Activated CD4-positive, alpha-beta T cell treated with anti-CD3 and anti-CD28 coated beads for 24 hours (primary cell): Measurements from ENCODE around the gene E2F8.

ENCODE experiments used
- DNase-seq, 2 donors: peaks; one replicate each; pipeline ENCODE4 v3.0.0-alpha.2; 2020; ENCODE audit warnings: low read depth in 2 of 2

The E2F8 gene

DNA sequence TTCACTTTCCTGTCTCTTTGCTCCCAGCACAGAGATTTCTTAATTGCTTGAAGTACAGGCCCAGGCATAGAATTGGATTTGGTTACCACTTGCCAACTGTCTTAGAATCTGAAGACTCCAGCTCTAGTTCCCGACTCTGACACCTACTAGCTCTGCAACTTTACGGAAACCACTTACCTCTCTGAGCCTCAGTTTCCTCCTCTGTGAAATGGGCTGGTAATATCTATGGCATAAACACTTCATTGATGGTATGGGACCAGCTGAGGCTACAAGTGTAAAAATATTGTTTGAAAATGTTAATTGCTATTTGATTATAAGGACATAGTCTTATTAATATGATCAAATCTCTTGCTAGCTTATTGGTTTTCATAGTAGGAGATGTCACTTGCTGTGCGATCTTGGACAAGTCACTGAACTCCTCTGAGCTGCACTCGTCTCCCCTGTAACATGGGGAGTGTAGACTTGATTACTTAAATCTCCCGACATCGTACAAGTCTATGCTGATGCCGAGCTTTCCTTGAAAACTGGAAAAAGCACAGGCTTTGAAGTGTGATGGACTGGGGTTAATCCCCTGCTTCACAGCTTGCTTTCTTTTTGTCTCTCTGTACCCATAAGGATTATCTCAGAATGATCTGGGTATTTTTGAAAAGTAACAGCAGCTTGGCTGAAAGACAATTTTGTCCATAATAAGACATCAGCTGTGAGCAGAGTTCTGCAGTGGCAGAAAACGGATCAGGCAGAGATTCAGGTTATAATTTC is 11.8 kb upstream of the E2F8 start:
- no peak for DNase-seq

GRCh38 chr11:19251577-19251976 is 10.8 kb upstream of the E2F8 start:
- DNase-seq, result no peak

DNA sequence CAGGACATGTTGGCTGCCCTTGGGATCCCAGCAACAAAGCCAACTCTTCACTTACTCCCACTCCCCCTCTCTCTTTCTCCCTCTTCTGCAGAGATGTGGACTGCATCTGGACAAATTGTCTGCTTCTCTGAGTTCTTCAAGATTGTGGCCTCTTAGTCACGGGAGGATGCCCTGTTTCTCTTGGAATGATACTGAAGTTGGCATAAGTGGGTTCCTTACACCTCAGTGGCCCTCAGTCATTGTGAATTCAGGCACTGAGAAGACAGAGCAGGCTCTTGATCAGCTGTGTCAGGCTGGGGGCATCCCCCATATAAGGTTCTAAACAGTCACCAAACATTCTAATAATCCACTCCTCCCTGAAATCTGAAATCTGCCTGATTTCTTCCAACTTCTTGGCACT is 6.1 kb upstream of the E2F8 start:
- no peak for DNase-seq

GRCh38 chr11:19245351-19245750 is 4.6 kb upstream of the E2F8 start:
- no peak for DNase-seq

GRCh38 chr11:19244621-19245020 is 3.9 kb upstream of the E2F8 start:
- no peak for DNase-seq

- no peak for DNase-seq
Measured at GRCh38 chr11:19244084-19244483, 3.3 kb upstream of the E2F8 start.

DNA sequence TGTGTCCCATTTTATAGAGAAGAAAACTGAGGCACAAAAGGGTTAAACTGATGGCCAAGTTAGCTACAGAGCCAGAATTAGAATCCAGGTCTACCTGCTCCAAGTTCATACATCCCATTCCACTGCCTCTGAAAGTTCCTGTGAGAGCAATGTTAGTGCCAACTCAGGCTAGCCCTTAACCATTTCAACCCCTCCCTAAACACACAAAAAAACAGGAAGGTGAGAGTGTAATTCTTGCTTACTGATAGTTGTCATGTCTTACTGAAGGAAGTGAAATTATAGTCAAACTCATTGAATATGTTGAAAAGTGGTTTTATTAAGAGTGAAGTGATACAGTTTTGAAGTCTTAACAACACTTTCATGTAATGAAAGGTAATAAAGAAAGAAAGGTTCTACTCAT is 2.9 kb upstream of the E2F8 start:
- DNase-seq, result no peak

DNA sequence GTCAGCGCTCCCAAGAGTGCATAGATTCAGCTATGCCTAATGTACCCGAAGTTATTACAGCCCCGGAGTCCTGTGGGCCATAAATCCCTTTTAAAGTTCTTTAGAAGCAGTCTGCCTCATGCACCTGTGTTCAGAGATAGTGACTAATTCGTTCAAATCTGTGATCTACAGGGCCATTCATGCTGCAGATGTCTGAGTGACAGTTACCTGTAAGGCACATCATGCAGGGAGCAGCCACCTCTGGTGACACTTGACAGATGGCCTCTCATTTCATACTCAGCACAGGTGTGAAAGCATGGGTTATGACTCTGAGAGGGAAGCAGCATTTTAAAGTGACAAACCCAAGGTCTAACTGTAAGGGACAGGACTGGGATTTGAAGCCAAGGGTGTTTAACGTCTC is 2.4 kb upstream of the E2F8 start:
- DNase-seq, result no peak

DNA sequence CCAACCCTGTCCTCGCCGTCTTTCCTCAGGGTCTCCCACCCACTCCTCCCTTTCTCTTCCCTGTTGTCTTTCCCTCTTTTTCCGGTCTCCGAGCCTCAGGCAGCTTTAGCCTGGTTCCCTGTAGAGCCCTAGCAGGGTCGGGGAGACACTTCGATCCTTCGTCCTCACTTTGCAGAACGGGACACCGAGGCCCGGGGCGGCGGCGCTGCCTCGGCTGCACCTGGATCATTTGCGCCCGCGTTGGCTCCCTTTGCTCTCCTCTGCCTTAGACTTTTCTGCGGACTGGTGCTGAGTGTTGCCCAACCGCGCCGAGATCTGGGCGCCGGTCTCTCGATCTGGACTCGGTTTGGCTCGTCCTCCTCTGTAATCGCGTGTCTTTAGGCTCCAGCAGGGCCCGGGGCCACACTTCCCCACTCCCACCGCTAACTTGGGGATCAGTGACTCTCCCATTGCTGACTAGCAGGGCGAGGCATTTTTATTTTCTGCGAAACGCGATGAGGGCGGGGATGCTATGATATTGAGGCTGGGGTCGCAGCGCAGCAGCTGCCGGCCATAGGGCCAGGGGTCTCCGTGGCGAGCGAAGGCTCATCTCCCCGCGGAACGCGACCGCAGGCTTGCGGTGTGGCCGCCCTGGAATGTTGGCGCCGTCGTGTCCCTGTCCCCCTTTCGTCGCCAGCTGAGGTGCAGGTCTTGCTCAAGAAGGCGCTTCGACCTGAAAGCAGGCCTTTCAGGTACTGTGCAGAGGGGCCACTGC is 1.6 kb upstream of the E2F8 start:
- no peak for DNase-seq

GRCh38 chr11:19241260-19242178 is 774 bp upstream of the E2F8 start:
- peak in 1 of 2 donors; percentile 43 for DNase-seq

DNA sequence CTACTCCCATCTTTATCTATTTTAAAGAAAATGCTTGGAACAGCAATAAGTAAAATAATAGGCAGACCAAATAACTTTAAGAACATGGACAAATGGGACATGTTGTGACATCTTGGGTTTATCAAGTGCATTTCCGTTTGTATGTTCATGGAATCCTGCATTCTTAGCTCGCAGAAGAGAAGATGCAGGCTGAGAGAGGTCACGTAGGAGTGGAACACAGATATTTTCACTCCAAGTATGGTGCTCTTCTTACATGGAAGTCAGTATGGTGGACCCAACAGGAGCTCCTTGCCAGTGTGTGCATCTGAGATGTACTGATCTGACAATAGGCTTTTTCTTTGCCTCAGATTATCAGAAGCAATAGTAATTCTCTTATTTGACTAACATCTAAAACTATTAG is 1.7 kb downstream of the E2F8 start:
- DNase-seq, result no peak

DNA sequence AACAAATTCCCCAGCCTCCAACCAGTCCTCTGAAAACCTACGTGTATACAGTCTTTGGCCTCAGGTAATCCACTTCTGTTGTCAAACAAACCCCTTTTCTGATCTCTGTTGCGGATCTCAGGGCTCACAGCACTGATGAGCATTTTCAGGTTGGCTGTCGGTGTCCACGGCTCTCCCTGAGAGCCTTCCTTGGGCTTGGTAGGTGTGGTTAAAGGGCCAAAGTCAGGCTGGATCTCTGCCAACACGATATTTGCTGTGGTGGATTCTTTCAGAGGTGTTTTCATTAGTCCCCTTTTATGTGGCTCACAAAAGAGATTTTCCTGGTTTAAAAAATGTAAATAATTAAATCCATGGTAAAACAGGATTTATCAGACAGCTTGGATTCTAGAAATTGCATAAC is 2.9 kb downstream of the E2F8 start:
- DNase-seq, result no peak

- DNase-seq, result no peak
Measured at GRCh38 chr11:19237381-19237780, 3.4 kb downstream of the E2F8 start.

DNA sequence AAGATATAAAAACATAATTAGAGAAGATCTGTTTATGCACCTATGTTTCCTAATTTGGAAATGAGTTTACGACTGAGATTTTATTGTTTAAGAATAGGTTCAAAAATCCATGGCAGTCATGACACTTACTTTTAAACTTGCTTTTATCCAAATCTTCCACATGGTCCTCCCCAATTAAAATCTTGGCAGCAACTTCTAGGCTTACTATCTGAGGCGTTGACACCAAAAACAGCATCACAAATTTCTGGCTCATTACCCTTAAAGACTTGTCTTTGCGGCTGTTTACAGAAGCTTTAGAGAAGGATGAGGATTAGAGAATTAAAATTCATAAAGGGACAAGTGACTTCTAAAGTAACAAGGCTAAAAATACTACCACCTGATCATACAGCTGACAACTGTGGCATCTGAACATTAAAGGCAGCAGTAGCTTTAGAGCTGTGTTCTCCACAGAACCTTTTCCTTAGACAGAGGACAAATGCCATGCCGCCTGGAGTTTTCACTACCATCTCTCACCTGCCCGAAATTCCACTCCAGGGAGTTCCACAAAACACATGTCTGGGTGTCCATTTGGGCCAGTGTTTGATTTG is 6.4 kb downstream of the E2F8 start:
- DNase-seq, result no peak

GRCh38 chr11:19232910-19233503 is 7.7 kb downstream of the E2F8 start:
- no peak for DNase-seq

GRCh38 chr11:19229671-19230070 is 11.1 kb downstream of the E2F8 start:
- DNase-seq, result no peak

DNA sequence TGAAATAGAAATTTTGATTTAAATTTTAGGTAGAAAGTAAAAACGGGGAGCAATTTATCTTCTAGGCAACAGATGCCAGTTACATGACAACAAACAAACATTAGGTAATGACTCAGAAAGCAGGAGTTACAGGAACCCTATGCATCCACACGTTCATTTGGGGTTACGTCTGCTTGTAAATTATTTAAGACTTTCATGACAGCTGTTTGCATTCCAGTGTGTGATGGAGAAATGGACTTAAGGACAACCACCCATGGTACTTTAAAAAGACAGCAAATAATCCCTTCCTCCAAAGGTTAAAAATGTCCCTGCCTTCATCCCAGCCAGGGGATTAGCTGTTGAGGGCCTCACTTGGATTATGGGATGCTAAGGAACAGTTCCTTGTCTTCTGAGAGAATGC is 11.8 kb downstream of the E2F8 start:
- DNase-seq, result no peak

DNA sequence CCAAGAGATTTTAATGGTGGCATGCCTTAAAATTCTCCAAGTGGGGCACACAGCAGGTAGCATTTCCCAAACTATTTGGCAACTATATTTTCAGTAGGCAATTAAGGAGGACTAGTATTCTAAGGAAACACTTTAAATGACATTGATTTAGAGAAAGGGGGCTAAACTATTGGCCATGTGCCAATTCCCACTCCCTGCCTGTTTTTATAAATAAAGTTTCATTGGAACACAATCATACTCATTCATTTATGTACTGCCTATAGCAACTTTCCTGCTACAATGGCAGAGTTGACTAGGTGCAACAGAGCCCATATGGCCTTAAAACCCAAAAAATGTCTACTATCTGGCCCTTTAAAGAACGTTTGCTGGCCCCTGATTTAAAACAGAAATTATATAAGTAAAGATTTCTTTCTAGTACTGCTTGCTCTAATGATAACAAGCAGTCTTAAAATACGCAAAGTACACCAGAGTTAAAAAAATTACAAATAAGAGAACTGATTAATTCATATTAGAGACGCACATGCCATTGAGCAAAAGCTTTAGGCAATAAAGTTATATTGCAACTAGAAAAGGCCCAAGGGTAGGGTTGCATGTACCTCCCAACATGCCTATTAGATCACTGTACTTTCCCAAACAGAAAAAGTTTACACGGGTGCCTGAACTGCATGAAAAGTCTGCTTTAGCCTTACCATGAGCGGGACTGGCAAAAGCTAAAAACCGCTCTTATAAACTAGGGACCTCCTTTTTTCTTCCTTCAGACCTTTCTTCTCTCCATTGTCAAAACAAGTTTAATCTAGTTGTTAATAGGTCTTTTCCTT is 14.2 kb downstream of the E2F8 start:
- DNase-seq, result no peak

GRCh38 chr11:19225581-19225980 is 15.2 kb downstream of the E2F8 start:
- no peak for DNase-seq

GRCh38 chr11:19225123-19225522 is 15.6 kb downstream of the E2F8 start:
- DNase-seq, result no peak
